MM.1S (cell line): ENCODE measurements around the gene DHRSX.

Source experiments
- DNase-seq: peaks from one replicate; pipeline ENCODE4 v3.0.0-alpha.2; 2015
- H2AFZ ChIP-seq: fragments of 300-600 bp; sonication (generic); 2 replicates; pipeline ENCODE4 v1.6.0; 2016; ENCODE audit warnings: antibody characterized with exemption, low read length
- H3F3A ChIP-seq: fragments of 300-600 bp; sonication (generic); 2 replicates; pipeline ENCODE4 v1.6.1; 2016; ENCODE audit warnings: mild to moderate bottlenecking, antibody characterized with exemption, low read length, moderate library complexity, mixed read lengths; ENCODE audit not compliant: insufficient read depth
- H3K27ac ChIP-seq: fragments of 300-600 bp; sonication (generic); 2 replicates; pipeline ENCODE4 v1.5.1; 2016; ENCODE audit warnings: mild to moderate bottlenecking, low read length
- H3K27me3 ChIP-seq: fragments of 300-600 bp; sonication (generic); replicated peaks from 2 replicates; pipeline ENCODE4 v1.6.0; 2016; ENCODE audit warnings: low read length; ENCODE audit not compliant: insufficient read depth
- H3K36me3 ChIP-seq: fragments of 300-600 bp; sonication (generic); replicated peaks from 2 replicates; pipeline ENCODE4 v1.6.1; 2016; ENCODE audit warnings: mild to moderate bottlenecking, low read length, mixed read lengths; ENCODE audit not compliant: insufficient read depth
- H3K4me1 ChIP-seq: fragments of 300-600 bp; sonication (generic); 2 replicates; pipeline ENCODE4 v1.6.1; 2016; ENCODE audit warnings: low read length, mixed read lengths
- H3K4me2 ChIP-seq: fragments of 300-600 bp; sonication (generic); 2 replicates; pipeline ENCODE4 v1.6.0; 2016; ENCODE audit warnings: low read depth, low read length
- H3K4me3 ChIP-seq: fragments of 300-600 bp; sonication (generic); 2 replicates; pipeline ENCODE4 v1.5.1; 2016; ENCODE audit warnings: low read length, mixed read lengths
- H3K79me2 ChIP-seq: fragments of 300-600 bp; sonication (generic); 2 replicates; pipeline ENCODE4 v1.6.1; 2016; ENCODE audit warnings: mixed run types, low read length, mixed read lengths
- H3K9ac ChIP-seq: fragments of 300-600 bp; sonication (generic); 2 replicates; pipeline ENCODE4 v1.6.1; 2016; ENCODE audit warnings: low read length, mixed read lengths
- H3K9me2 ChIP-seq: fragments of 300-600 bp; sonication (generic); replicated peaks from 2 replicates; pipeline ENCODE4 v1.6.1; 2016; ENCODE audit warnings: mild to moderate bottlenecking, low read length, mixed read lengths; ENCODE audit not compliant: insufficient read depth
- H3K9me3 ChIP-seq: fragments of 300-600 bp; sonication (generic); replicated peaks from 2 replicates; pipeline ENCODE4 v1.6.1; 2016; ENCODE audit warnings: mild to moderate bottlenecking, low read length, mixed read lengths; ENCODE audit not compliant: insufficient read depth
- H4K20me1 ChIP-seq: fragments of 300-600 bp; sonication (generic); 2 replicates; pipeline ENCODE4 v1.6.1; 2016; ENCODE audit warnings: mild to moderate bottlenecking, low read length, moderate library complexity, mixed read lengths; ENCODE audit not compliant: insufficient read depth
- EZH2 ChIP-seq: fragments of 300-600 bp; sonication (generic); optimal IDR thresholded peaks from 2 replicates; pipeline ENCODE3; 2017; ENCODE audit warnings: low read depth, mild to moderate bottlenecking, antibody characterized with exemption, low read length, mixed read lengths
- EZH2phosphoT487 ChIP-seq: fragments of 300-600 bp; sonication (generic); IDR thresholded peaks from 2 replicates; pipeline ENCODE4 v1.6.1; 2018; ENCODE audit warnings: antibody characterized with exemption, low read length
- TF ChIP-seq, protein P1 (sequence below): fragments of 300-600 bp; sonication (generic); IDR thresholded peaks from 2 replicates; pipeline ENCODE4 v1.5.1; 2016; ENCODE audit warnings: antibody characterized with exemption, low read length, mixed read lengths

The DHRSX gene

DNA sequence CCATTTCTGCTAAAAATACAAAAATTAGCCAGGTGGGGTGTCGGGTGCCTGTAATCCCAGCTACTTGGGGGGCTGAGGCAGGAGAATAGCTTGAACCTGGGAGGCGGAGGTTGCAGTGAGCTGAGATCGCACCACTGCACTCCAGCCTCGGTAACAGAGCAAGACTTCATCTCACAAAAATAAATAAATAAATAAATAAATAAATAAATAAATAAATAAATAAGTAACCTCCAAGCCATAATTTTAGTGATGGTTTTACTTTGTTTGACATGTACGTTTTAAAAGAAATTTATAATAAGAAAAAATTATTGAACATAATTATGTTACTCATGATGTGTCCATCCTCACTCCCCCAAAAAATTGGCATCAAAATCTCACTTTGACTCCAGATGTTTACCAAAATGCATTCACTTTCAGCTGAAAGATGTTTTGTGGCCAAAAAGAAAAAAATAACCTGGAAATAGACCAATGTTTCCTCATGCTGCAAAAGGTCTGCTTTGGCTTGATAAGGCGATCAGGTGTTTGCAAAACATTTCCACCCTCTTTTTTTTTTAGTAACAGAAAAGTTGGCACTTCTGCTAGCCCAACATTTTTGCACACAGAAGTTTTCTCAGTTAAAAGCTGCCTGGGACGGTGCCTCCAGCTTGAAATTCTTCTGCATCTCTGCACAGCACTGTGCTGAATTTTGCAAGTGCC lies 42.2 kb upstream of the DHRSX start:
- DNase-seq = no peak
- no peaks in the 10 kb centered on the region for H3K4me1 ChIP-seq
- TF ChIP-seq, protein P1, sequence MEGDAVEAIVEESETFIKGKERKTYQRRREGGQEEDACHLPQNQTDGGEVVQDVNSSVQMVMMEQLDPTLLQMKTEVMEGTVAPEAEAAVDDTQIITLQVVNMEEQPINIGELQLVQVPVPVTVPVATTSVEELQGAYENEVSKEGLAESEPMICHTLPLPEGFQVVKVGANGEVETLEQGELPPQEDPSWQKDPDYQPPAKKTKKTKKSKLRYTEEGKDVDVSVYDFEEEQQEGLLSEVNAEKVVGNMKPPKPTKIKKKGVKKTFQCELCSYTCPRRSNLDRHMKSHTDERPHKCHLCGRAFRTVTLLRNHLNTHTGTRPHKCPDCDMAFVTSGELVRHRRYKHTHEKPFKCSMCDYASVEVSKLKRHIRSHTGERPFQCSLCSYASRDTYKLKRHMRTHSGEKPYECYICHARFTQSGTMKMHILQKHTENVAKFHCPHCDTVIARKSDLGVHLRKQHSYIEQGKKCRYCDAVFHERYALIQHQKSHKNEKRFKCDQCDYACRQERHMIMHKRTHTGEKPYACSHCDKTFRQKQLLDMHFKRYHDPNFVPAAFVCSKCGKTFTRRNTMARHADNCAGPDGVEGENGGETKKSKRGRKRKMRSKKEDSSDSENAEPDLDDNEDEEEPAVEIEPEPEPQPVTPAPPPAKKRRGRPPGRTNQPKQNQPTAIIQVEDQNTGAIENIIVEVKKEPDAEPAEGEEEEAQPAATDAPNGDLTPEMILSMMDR = no peak
- no peak for TF ChIP-seq EZH2
- TF ChIP-seq EZH2phosphoT487 = no peak

DNA sequence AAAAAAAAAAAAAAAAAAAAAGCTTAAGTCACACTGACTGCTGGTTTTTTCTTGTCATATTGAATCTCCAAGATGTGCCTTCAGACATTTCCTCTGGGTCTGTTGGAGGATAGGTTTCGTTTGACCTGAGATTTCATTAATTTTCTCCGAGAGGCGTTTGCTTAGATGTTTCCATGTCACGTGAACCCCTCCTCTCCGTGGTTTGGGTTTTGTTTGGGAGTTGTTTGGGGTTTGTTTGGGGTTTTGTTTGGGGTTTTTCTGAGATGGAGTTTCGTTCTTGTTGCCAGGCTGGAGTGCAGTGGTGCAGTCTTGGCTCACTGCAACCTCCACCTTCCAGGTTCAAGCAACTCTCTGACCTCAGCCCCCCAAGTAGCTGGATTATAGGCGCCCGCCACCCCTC lies 40.8 kb upstream of the DHRSX start:
- Histone ChIP-seq H3K9ac (no peak overlapping the region), H3K27me3 (no peaks in the 10 kb centered on the region), H3K4me2 (no peak overlapping the region), H3K36me3 (no peaks in the 10 kb centered on the region), H3K4me3 (no peak overlapping the region), H3K27ac (no peak overlapping the region), H3K9me2 (no peaks in the 10 kb centered on the region), H3K79me2 (no peaks in the 10 kb centered on the region), H2AFZ (no peak overlapping the region), H3F3A (no peaks in the 10 kb centered on the region), H3K9me3 (no peaks in the 10 kb centered on the region), H4K20me1 (no peaks in the 10 kb centered on the region), H3K4me1 (no peaks in the 10 kb centered on the region)
- TF ChIP-seq, protein P1 = no peak
- TF ChIP-seq EZH2phosphoT487 (no peak), EZH2 (no peak)
- no peak for DNase-seq

More for the DNA sequence above, 42.2 kb upstream of the DHRSX start:
- Histone ChIP-seq H3K9me3 (no peaks in the 10 kb centered on the region), H4K20me1 (no peaks in the 10 kb centered on the region), H3K9ac (no peak overlapping the region), H3F3A (no peaks in the 10 kb centered on the region), H3K27me3 (no peaks in the 10 kb centered on the region), H2AFZ (no peak overlapping the region), H3K79me2 (no peaks in the 10 kb centered on the region), H3K27ac (no peak overlapping the region), H3K4me3 (no peak overlapping the region), H3K9me2 (no peaks in the 10 kb centered on the region), H3K36me3 (no peaks in the 10 kb centered on the region), H3K4me2 (no peak overlapping the region)

- H3K4me3 ChIP-seq = no peak overlapping the region
- no peaks in the 10 kb centered on the region for H3K27me3 ChIP-seq
- H3K27ac ChIP-seq = no peak overlapping the region
- no peaks in the 10 kb centered on the region for H3K9me3 ChIP-seq
- no peak overlapping the region for H3K4me2 ChIP-seq
- H3K79me2 ChIP-seq = no peaks in the 10 kb centered on the region
- no peak for DNase-seq
- H3K36me3 ChIP-seq = no peaks in the 10 kb centered on the region
- no peaks in the 10 kb centered on the region for H3K4me1 ChIP-seq
- TF ChIP-seq EZH2phosphoT487 (no peak), EZH2 (no peak)
- TF ChIP-seq, protein P1 = no peak
- no peaks in the 10 kb centered on the region for H4K20me1 ChIP-seq
- H3K9me2 ChIP-seq = no peaks in the 10 kb centered on the region
- H3K9ac ChIP-seq = no peak overlapping the region
- no peak overlapping the region for H2AFZ ChIP-seq
- no peaks in the 10 kb centered on the region for H3F3A ChIP-seq
These were observed 39.7 kb upstream of the DHRSX start for GRCh38 chrX:2540426-2540947.
